Vagina (tissue), 2 donors: ENCODE results near the gene DDX28.

Experiments
- CTCF ChIP-seq, 3 experiments: fragments of 450-650 bp in 2 of 3; fragments of 200-600 bp in 1 of 3; sonication (generic) in 1 of 3; IDR thresholded peaks; one replicate each; pipeline ENCODE4 v1.5.1; 2017 to 2019; ENCODE audit warnings: antibody characterized with exemption in 3 of 3, mild to moderate bottlenecking in 2 of 3, moderate library complexity in 2 of 3
- POLR2A ChIP-seq, 2 donors: fragments of 450-650 bp; IDR thresholded peaks; one replicate each; pipeline ENCODE4 v1.6.1; 2017; ENCODE audit warnings: antibody characterized with exemption in 2 of 2, mild to moderate bottlenecking in 2 of 2, moderate library complexity in 2 of 2

GRCh38 chr16:67990018-67990386 is 33.0 kb downstream of the DDX28 start:
- TF ChIP-seq CTCF (IDR thresholded peaks at IDR 0.05) (no peak), POLR2A (IDR thresholded peaks at IDR 0.05) (no peak)
